ENCODE measurements around the gene ELF1.
"Not testable (repeated sequence)": the region's sequence is repeated elsewhere in the genome, so short reads cannot be mapped to it uniquely, and the experiment has no call there.

ELF1 gene

GRCh38 chr13:41019011-41019487 is at the start of gene ELF1:
Gene ELF1 (minus strand): TSS chr13:41019316. CDS start chr13:40982054, 37,262 bp downstream.
- peak; percentile 48 for DNase-seq

- no peak for DNase-seq
Measured at GRCh38 chr13:41065078-41065477, 46.0 kb upstream of the ELF1 start.

GRCh38 chr13:41064493-41064892 is 45.4 kb upstream of the ELF1 start:
- no peak for DNase-seq

GRCh38 chr13:41061914-41062837 is 43.1 kb upstream of the ELF1 start:
- DNase-seq, result no peak

GRCh38 chr13:41061075-41061913 is 42.2 kb upstream of the ELF1 start, which contains the start of gene WBP4:
Gene WBP4 (plus strand): TSS chr13:41061509. CDS start chr13:41061674, 165 bp downstream.
- peak; percentile 97 for DNase-seq

- DNase-seq, result peak; percentile 94
Measured at GRCh38 chr13:41060724-41061074, 41.6 kb upstream of the ELF1 start.

- peak; percentile 91 for DNase-seq
Measured at GRCh38 chr13:41060082-41060723, 41.1 kb upstream of the ELF1 start.

- DNase-seq, result peak; percentile 38
Measured at GRCh38 chr13:41059456-41060081, 40.5 kb upstream of the ELF1 start.

- DNase-seq, result no peak
Measured at GRCh38 chr13:41058295-41059070, 39.4 kb upstream of the ELF1 start.

GRCh38 chr13:41056826-41057711 is 38.0 kb upstream of the ELF1 start:
- DNase-seq, result no peak

- no peak for DNase-seq
Measured at GRCh38 chr13:41056194-41056593, 37.1 kb upstream of the ELF1 start.

- DNase-seq, result no peak
Measured at GRCh38 chr13:41054919-41055619, 36.0 kb upstream of the ELF1 start.

- no peak for DNase-seq
Measured at GRCh38 chr13:41054212-41054877, 35.2 kb upstream of the ELF1 start.

- no peak for DNase-seq
Measured at GRCh38 chr13:41053384-41053826, 34.3 kb upstream of the ELF1 start.

GRCh38 chr13:41052441-41052840 is 33.3 kb upstream of the ELF1 start:
- DNase-seq, result no peak

- DNase-seq, result no peak
Measured at GRCh38 chr13:41049480-41050440, 30.6 kb upstream of the ELF1 start.

GRCh38 chr13:41048640-41049039 is 29.5 kb upstream of the ELF1 start:
- DNase-seq, result no peak

- DNase-seq, result not testable (repeated sequence)
Measured at GRCh38 chr13:41042419-41042818, 23.3 kb upstream of the ELF1 start.

All from femur (tissue), 1 donor.